Measurements from ENCODE around the gene CCDC6.
"Not testable (repeated sequence)": the region's sequence is repeated elsewhere in the genome, so short reads cannot be mapped to it uniquely, and the experiment has no call there.

The CCDC6 gene

DNA sequence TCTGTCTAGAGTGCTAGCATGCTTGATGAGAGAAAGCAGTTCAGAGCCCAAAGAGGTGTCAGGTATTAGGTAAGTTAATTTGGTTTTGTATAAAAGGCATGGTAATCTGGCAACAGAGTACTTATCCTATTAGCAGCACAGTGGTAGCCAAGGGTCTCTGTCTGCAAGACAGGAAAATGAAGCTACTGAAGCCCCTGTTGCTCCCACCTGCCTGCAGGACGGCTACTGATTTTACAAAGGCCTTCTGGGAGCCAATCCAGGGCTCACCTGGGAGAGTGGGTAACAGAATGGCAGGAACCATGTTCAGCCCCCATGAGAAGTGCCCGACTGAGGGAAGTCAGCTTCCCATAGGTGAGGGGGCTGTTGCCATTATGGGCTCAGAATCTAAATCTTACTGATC lies 116.3 kb downstream of the CCDC6 start:
- DNase-seq; intact Hi-C loops (cut with DNase I): not testable (repeated sequence)

DNA sequence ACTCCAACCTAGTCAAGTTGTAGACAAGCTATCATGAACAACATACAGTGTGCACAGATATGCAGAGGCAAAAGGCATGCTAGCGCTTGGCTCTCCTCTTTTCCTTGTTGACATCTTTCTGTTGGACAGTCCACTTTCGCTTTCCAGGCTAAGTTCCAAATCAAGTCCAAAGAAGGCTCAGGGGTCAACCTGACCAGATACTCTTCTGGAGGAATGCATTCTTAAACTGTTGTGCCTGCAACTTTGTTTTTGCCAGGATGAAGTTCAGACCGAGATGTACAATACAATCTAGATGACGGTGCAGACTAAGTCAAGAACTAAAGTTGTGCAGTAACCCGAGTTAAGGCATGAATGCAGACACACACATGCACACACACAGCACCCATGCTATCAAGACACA lies 117.4 kb downstream of the CCDC6 start:
- DNase-seq; intact Hi-C loops (cut with DNase I): not testable (repeated sequence)

DNA sequence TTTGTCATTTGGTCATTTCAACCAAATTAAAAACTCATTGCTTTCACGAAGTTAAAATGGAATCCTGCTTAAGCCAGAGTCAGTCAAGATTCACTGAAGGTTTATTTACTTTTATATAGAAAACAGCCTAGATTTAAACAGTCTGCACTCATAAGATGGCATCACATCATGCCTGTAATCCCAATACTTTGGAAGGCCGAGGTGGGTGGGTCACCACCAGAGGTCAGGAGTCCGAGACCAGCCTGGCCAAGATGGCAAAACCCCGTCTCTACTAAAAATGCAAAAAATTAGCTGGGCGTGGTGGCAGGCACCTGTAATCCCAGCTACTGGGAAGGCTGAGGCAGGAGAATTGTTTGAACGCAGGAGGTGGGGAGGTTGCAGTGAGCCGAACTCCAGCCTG lies 119.3 kb downstream of the CCDC6 start:
- DNase-seq; intact Hi-C loops (cut with DNase I): not testable (repeated sequence)

DNA sequence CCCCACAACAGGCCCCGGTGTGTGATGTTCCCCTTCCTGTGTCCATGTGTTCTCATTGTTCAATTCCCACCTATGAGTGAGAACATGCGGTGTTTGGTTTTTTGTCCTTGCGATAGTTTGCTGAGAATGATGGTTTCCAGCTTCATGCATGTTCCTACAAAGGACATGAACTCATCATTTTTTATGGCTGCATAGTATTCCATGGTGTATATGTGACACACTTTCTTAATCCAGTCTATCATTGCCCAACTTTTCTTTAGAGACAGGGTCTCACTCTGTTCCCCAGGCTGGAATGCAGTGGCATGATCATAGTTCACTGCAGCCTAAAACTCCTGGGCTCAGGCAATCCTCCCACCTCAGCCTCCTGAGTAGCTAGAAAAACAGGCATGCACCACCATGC lies 120.9 kb downstream of the CCDC6 start:
- intact Hi-C loops (cut with DNase I); DNase-seq: not testable (repeated sequence)

DNA sequence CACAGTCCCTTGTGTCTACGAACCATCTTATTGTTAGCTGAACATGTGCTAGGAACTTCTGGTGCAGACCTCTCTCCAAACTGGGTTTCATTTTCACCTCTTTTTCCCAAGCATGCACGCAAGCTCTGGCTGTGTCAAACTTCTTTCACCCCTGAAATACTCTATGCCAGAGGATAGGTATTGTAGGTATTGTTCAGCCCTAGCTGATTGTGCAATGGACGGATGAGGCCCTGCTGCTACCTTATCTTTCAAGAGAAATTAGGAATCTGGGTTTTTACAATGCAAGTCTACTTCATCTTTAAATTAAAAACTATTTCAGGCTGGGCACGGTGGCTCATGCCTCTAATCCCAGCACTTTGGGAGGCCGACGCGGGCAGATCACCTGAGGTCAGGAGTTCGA lies 124.8 kb downstream of the CCDC6 start:
- intact Hi-C loops (cut with DNase I) = no loop called here
- DNase-seq = no peak

DNA sequence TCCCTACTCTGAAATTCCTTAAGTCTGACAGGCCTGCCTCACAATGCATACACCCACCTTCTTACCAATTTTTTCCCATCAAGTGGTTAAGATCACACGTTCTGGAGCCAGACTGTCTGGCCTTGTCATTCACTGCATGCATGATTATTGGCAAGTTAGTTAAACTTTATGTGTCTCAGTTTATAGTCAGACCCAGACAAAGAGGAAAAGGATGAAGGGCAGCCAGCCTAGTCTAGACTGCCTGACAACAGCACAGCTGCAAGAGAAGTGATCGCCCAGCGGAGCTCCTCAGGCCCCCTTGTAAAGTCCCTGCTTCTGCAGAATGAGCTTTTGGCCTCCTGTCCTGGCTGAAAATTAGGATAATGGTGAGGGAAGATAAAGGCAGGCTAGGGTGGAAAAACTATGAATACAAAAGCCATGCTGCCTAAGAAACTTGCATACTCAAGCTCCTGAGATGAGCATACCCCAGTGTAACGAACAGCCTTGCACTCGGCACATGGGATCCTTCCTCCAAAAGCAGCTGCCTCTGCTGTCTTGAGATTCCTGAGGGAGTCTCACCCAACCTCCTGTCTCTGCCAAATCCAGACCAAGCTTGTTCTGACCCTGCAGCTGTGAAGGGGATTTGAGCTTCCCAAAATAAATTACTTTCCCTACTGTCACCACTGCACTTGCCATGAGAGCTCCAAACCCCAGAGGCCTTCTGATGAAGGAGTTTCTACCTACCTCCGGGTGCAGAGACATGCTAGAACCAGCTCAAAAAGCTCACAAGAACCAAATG lies 126.4 kb downstream of the CCDC6 start:
- no peak for DNase-seq
- intact Hi-C loops (cut with DNase I) = no loop called here

DNA sequence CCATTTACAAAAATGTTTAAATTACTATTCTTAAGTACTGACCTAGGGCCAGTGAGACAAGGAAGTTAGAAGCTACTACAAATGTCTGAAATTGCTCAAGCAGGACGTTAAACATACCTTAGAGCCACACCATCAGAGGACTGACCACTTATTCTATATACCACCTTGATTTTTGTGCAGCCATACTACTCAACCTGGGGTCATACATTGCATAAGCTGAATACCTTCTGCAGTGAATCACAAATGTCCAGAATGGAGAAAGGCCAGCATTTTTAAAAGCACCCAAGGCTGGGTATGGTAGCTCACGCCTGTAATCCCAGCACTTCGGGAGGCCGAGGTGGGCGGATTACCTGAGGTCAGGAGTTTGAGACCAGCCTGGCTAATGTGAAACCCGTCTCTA lies 131.9 kb downstream of the CCDC6 start:
- intact Hi-C loops (cut with DNase I) = no loop called here
- no peak for DNase-seq

DNA sequence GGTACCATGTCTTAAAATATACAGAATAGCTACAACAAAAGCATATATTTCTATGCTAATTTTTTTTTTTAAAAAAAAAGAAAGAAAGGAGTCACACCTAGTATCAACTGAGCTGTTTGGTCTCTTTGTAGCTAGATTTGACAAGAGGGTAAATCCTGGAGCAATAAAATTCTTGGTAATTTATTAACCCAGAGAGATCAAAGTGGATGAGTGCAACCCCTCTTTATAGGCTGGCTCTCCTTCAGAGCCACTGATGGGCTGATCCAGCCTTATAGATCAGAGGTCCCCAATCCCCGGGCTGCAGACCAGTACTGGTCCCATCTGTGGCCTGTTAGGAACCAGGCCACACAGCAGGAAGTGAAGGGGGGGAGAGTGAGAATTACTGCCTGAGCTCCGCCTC lies 133.3 kb downstream of the CCDC6 start:
- DNase-seq = no peak
- intact Hi-C loops (cut with DNase I) = no loop called here

DNA sequence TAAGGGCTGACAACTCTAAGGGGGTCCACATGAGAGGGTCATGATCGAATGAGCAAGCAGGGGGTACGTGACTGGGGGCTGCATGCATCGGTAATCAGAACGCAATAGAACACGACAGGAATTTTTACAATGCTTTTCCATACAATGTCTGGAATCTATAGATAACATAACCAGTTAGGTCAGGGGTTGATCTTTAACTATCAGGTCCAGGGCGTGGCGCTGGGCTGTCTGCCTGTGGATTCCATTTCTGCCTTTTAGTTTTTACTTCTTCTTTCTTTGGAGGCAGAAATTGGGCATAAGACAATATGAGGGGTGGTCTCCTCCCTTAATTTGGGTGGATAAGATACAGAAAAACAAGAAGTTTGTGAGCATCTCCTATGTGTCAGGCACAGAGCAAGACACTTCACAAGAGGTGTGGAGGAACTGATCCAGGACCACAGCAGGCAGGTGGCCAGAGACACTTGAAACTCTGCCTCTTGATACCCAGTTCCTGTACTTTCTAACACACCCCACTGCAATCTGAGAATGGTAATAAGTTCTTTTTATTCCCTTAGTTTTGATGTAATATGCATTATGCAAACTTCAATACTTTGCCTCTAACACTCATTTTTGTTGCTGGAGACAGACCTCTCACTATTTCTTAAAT lies 135.1 kb downstream of the CCDC6 start:
- DNase-seq = no peak

DNA sequence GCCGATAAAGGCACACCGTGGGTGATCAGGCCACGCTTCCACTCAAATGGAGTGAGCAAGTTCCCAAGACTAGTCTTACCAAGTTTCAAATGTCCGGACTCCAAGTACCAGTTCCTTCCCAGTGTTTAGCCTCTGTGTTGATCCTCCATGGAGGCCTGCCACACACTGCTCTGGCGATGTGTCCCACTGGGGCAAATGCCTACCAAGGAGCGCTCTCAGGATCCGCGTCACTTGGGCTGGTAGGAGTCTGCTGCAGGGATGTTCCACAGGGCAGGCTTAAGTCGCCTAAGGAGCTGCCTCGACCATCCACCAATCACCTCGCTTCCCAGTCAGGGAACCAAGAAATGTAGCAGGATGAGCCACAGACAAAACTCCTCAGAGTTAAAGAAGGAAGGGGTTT lies 135.7 kb downstream of the CCDC6 start:
- no peak for DNase-seq

More for the DNA sequence above, 135.1 kb downstream of the CCDC6 start:
- intact Hi-C loops (cut with DNase I) = no loop called here

DNA sequence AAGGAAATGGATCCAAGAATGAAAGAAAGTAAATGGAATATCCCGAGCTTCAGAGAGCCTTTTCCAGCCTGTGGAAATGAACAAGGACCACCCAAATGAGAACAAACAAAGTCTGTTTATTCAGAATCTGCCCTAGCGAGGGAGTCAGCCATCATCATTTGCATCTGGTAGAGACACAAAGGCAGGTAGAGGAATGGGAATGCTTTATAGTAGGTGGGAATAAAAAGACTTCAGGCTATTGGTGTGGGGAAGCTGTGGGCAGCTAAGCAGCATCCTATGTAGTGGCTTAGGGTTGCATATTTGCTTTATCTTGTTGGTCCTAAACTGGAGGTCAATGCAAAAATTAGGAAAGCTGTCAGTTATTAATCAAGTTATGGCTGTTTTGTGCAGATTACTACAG lies 143.9 kb downstream of the CCDC6 start:
- DNase-seq = no peak
- intact Hi-C loops (cut with DNase I) = no loop called here

More for the DNA sequence above, 135.7 kb downstream of the CCDC6 start:
- intact Hi-C loops (cut with DNase I) = no loop called here

DNA sequence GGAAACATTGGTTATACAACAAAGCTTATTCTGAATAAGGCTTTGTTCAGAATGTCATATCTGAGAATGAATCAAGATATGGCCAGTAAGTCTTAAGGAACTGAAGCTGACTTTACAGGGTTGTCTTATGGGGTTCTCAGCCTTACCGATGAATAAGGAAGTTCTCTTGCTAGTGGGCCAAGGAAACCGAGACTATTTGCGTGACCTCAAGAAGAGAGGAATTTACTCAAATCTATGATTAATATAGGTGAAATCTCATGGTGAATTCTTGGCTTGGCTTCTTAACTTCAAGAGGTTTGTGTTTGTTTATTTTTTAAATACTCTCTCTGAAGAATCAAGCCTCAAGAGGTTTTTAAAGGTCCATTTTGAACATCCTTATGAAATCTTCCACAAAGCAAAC lies 148.4 kb downstream of the CCDC6 start:
- intact Hi-C loops (cut with DNase I) = no loop called here
- DNase-seq = no peak

DNA sequence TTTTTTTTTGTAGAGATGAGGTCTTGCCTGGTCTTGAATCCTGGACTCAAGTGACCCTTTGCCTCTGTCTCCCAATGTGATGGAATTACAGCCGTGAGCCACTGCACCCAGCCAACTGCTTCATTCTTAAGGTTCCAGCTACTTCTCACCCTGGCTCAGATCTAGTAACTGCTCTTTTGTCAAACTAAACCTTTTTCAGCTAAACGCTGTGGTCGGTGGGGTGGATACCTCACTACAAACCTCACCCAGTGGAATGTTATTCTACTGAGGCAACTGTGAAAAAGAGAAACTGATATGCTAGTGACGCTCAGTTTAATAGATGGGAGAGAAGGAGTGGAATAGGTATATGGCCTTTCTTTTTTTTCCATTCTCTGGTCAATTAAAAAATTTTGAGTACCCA lies 151.4 kb downstream of the CCDC6 start:
- DNase-seq = no peak
- intact Hi-C loops (cut with DNase I) = no loop called here

DNA sequence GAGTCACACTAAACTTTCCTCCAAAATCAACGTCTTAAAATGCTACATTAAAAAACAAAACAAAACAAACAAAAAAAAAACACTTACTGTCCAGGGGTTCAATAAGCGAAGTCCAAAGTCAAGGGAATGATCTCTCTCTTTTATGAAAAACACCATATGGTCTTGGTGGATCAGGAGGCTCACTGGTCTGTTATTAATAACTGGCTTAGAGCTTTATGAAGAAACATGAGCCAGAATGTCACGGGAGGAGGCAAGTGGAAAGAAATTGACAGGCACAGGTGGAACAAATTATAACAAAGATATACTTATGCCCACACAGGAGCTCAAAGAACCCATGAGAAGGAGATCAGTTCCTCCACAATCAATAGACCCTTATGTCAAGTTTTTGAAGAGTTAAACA lies 153.1 kb downstream of the CCDC6 start, which contains the start of gene MRLN:
TSS of gene MRLN (minus strand) at position 189 of the 400 bp plus-strand sequence.
- intact Hi-C loops (cut with DNase I) = no loop called here
- DNase-seq = no peak

DNA sequence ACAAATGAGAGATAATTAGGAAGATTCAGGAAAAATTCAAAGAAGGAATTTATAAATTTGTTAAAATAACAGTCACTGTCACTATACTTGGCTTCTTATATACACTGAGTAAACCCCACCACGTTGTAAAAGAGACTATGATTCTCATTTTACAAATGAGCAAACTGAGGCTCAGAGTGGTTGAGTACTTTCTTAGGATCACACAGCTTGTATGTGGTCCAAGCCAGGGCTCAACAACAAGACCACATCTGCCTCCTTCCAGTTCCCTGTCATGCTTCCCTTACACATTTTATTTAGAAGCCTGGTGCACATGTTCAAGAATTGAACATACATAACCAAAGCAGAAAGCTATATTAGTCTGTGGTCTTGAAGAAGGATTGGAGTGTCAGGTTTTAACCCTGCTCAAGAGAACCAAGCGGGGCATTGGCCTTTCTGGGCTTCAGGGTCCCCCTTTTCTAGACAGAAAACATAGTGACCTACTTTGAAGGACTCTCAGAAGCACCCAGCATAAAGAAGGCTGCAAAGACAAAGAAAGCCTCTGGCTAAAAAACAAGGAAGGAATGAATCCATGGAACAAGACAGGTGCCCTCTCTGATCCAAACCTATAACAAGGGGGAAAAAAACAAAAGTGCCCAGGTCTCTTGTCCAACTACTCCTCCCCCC lies 153.9 kb downstream of the CCDC6 start:
- DNase-seq = no peak
- intact Hi-C loops (cut with DNase I) = no loop called here

DNA sequence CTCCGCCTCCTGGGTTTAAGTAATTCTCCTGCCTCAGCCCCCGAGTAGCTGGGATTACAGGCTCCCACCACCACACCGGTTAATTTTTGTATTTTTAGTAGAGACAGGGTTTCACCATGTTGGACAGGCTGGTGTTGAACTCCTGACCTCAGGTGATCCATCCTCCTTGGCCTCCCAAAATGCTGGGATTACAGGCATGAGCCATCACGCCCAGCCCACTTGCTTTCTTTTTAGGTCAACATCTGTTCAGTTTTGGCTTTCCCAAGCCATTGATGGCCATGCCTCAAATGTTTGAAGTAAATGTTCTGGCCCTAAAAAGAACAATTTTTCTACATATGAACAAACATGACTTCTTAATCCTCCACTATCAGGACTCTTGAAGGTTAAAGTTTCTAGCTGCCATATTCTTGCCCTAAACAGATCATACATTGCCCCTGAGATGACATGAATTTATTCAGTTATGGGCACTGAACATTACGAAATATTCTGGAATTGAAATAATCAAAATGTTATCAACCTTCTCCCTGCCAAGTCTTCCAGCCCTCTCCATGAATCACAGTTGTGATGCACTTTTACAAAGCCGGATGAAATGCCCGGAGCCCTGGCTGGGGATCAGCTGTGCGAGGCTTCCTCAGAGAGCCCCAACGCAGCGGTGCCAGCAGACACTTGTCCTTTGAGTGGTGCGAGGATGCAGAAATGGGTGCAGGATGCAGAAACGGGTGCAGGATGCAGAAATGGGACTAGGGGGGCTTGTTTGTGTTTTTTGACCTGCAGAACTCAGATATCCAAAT lies 156.0 kb downstream of the CCDC6 start:
- peak in 1 of 10 donors; percentile 9 for DNase-seq
- intact Hi-C loops (cut with DNase I) = no loop called here

DNA sequence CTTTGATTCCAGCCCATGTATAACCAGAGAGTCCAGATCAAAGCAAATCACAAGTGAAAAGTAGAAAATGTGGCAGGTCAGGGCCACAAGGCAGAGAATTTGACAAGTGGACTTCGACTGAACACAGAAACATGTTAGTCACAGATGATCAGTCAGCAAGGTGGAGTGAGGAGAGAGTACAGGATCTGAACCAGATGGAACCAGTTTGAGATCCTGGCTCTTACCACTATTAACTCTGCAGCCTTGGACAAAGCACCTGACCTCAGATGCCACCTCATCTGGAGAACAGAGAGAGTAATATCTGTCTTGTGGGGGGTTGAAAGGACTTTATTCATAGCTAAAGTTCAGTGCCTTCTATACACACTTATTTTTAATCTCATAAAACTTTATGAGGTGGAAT lies 157.5 kb downstream of the CCDC6 start:
- intact Hi-C loops (cut with DNase I) = no loop called here
- DNase-seq = no peak

DNA sequence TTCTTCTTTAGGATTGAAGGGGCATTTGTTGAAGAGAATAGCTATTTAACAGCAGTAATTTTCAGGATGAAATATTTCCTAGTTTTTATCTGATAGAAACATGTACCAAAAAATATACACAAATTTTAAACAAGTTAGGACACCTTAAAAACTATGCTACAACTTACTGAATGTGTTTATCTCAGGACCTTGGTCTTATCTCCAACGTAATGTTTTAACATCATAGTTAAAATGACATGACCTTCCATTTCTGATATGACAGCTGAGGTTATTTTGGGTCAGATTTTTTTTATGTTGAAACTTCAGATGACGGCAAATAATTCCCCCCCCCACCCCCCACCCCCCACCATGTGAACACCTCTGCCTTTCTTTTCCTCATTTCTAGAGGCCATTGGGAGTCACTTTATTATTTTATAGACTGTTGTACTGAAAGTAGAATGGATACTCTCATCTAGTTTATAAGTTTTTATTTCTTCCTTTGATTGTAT lies 161.1 kb downstream of the CCDC6 start:
- DNase-seq = no peak
- intact Hi-C loops (cut with DNase I) = no loop called here

DNA sequence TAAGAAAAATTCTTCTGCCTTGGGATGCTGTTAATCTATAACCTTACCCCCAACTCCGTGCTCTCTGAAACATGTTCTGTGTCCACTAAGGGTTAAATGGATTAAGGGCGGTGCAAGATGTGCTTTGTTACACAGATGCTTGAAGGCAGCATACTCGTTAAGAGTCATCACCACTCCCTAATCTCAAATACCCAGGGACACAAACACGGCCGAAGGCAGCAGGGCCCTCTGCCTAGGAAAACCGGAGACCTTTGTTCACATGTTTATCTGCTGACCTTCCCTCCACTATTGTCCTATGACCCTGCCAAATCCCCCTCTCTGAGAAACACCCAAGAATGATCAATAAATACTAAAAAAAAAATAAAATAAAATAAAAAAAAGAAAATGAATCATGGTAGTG lies 161.6 kb downstream of the CCDC6 start:
- DNase-seq; intact Hi-C loops (cut with DNase I): not testable (repeated sequence)

DNA sequence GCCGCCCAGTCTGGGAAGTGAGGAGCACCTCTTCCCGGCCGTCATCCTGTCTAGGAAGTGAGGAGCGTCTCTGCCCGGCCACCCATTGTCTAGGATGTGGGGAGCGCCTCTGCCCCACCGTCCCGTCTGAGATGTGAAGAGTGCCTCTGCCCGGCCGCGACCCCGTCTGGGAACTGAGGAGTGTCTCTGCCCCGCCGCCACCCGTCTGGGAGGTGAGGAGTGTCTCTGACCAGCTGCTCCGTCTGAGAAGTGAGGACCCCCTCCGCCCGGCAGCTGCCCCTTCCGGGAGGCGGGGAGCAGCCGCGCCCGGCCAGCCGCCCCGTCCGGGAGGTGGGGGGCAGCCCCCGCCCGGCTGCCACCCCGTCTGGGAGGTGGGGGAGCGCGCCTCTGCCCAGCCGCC lies 162.2 kb downstream of the CCDC6 start:
- peak in 1 of 10 donors; percentile 84 for DNase-seq
- intact Hi-C loops (cut with DNase I) = not testable (repeated sequence)

DNA sequence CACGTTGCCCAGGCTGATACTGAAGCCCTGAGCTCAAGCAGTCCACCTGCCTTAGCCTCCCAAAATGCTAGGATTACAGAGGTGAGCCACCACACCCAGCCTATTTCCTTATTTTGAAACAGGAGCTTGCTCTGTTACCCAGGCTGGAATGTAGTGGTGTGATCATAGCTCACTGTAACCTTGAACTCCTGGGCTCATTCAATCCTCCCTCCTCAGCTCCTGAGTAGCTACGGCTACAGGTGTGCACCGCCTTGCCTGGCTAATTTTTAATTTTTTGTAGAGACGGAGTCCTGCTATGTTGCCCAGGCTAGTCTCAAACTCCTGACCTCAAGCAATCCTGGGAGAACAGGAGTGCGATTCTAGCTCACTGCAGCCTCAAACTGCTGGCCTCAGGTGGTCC lies 164.8 kb downstream of the CCDC6 start:
- intact Hi-C loops (cut with DNase I) = no loop called here
- DNase-seq = no peak

All from posterior cingulate gyrus (tissue), 11 donors.